Activated T-cell treated with anti-CD3 and anti-CD28 coated beads for 4 hours (primary cell): ENCODE results near the gene ZNF331.

Source experiments
- DNase-seq: peaks from one replicate; pipeline ENCODE4 v3.0.0-alpha.2; 2020

ZNF331 gene

GRCh38 chr19:53521373-53522202 is 16.4 kb upstream of the ZNF331 start:
- no peak for DNase-seq

GRCh38 chr19:53525922-53526321 is 12.0 kb upstream of the ZNF331 start:
- DNase-seq = no peak

- no peak for DNase-seq
These were observed 7.3 kb upstream of the ZNF331 start for GRCh38 chr19:53530622-53531021.

GRCh38 chr19:53531457-53531856 is 6.5 kb upstream of the ZNF331 start:
- no peak for DNase-seq

GRCh38 chr19:53532362-53532761 is 5.6 kb upstream of the ZNF331 start:
- DNase-seq = no peak

- no peak for DNase-seq
These were observed 1.8 kb upstream of the ZNF331 start for GRCh38 chr19:53536225-53536548.

- DNase-seq = no peak
These were observed 824 bp upstream of the ZNF331 start for GRCh38 chr19:53537121-53537520.

GRCh38 chr19:53538378-53539109 is 599 bp downstream of the ZNF331 start:
- no peak for DNase-seq

- DNase-seq = no peak
These were observed 2.1 kb downstream of the ZNF331 start for GRCh38 chr19:53540091-53540490.

- no peak for DNase-seq
These were observed 4.0 kb downstream of the ZNF331 start for GRCh38 chr19:53541971-53542370.

GRCh38 chr19:53545271-53546065 is 7.5 kb downstream of the ZNF331 start:
- no peak for DNase-seq

GRCh38 chr19:53546758-53547513 is 9.0 kb downstream of the ZNF331 start:
- DNase-seq = no peak

- no peak for DNase-seq
These were observed 11.4 kb downstream of the ZNF331 start for GRCh38 chr19:53549340-53549739.

- DNase-seq = no peak
These were observed 14.2 kb downstream of the ZNF331 start for GRCh38 chr19:53552001-53552721.

GRCh38 chr19:53553156-53553555 is 15.2 kb downstream of the ZNF331 start:
- no peak for DNase-seq

GRCh38 chr19:53553865-53554791 is 16.2 kb downstream of the ZNF331 start:
- peak; percentile 84 for DNase-seq

- DNase-seq = no peak
These were observed 16.9 kb downstream of the ZNF331 start for GRCh38 chr19:53554804-53555203.

- DNase-seq = no peak
These were observed 17.4 kb downstream of the ZNF331 start for GRCh38 chr19:53555352-53555751.

- DNase-seq = no peak
These were observed 33.4 kb downstream of the ZNF331 start for GRCh38 chr19:53571339-53571738.

- DNase-seq = no peak
These were observed 39.2 kb downstream of the ZNF331 start for GRCh38 chr19:53576941-53577653.
